ENCODE measurements around the gene DNMBP. TPM values are rescaled to one million over a fixed set of nuclear protein-coding genes. Genes with fewer than 3 reads are reported as not detected.

The DNMBP gene
- total RNA-seq, 5 donors from 2014 or later (not counting 1 experiment from before 2014, with no cell fraction given), result 4.4 to 5.8 (median 4.6) TPM

- H3K36me3 Mint-ChIP-seq, result peaks cover 16% of the 10 kb centered on the region
- DNase-seq (no peak), ATAC-seq (replicated peaks in 1 of 4) (no peak)
- no peak overlapping the region for H3K27ac ChIP-seq (ENCODE audit: low read length)
- no peaks in the 10 kb centered on the region for H3K27me3 Mint-ChIP-seq
- H3K4me1 Mint-ChIP-seq, result peaks cover 0 to 4% (median 0%) of the 10 kb centered on the region in 3 donors
- no peaks in the 10 kb centered on the region for H3K4me1 ChIP-seq (ENCODE audit: control insufficient read depth in 1 of 2, extremely low read depth in 1 of 2, insufficient read depth in 2 of 2, low read length in 2 of 2)
- ChIA-PET CTCF (interaction anchor here in 1 of 2 donors (0.6 kb wide), 1 partner anchor 121 kb away, joined by 3 read pairs; no protein-coding TSS in a partner anchor), POLR2A (no interaction called here)
- no peaks in the 10 kb centered on the region for H3K27me3 ChIP-seq (replicated peaks in 1 of 2; ENCODE audit: control insufficient read depth in 2 of 2, extremely low read depth in 1 of 2, insufficient read depth in 2 of 2, low read length in 1 of 2)
- no peaks in the 10 kb centered on the region for H3K9me3 Mint-ChIP-seq
- H3K9me3 ChIP-seq, result no peaks in the 10 kb centered on the region
- H3K27ac Mint-ChIP-seq, result no peak overlapping the region
- no peaks in the 10 kb centered on the region for H3K36me3 ChIP-seq (ENCODE audit: control insufficient read depth in 2 of 2, extremely low read depth in 1 of 2, insufficient read depth in 1 of 2, low read length in 1 of 2)
- WGBS (ENCODE audit: insufficient coverage), result 100% methylated on average over 3 of the region's 3 CpGs
- no peak overlapping the region for H3K4me3 Mint-ChIP-seq
- no peak overlapping the region for H3K4me3 ChIP-seq (ENCODE audit: control insufficient read depth in 1 of 2, extremely low read depth in 1 of 2, low read length in 1 of 2)
Observed at GRCh38 chr10:99924451-99925255, 85.1 kb downstream of the DNMBP start.

- H3K4me1 Mint-ChIP-seq, result peaks cover 0 to 4% (median 0%) of the 10 kb centered on the region in 3 donors
- H3K27me3 Mint-ChIP-seq, result no peaks in the 10 kb centered on the region
- Histone ChIP-seq H3K27ac (ENCODE audit: low read length) (no peak overlapping the region), H3K4me1 (ENCODE audit: control insufficient read depth in 1 of 2, extremely low read depth in 1 of 2, insufficient read depth in 2 of 2, low read length in 2 of 2) (no peaks in the 10 kb centered on the region), H3K36me3 (ENCODE audit: control insufficient read depth in 2 of 2, extremely low read depth in 1 of 2, insufficient read depth in 1 of 2, low read length in 1 of 2) (no peaks in the 10 kb centered on the region), H3K4me3 (ENCODE audit: control insufficient read depth in 1 of 2, extremely low read depth in 1 of 2, low read length in 1 of 2) (no peak overlapping the region), H3K27me3 (replicated peaks in 1 of 2; ENCODE audit: control insufficient read depth in 2 of 2, extremely low read depth in 1 of 2, insufficient read depth in 2 of 2, low read length in 1 of 2) (no peaks in the 10 kb centered on the region), H3K9me3 (no peaks in the 10 kb centered on the region)
- H3K4me3 Mint-ChIP-seq, result no peak overlapping the region
- H3K36me3 Mint-ChIP-seq, result peaks cover 12% of the 10 kb centered on the region
- H3K27ac Mint-ChIP-seq, result no peak overlapping the region
- WGBS (ENCODE audit: insufficient coverage), result no CpG with 5 or more reads among the region's 2 CpGs
- no peak for ATAC-seq (replicated peaks in 1 of 4)
- ChIA-PET CTCF (interaction anchor here (0.6 kb wide), 2 partner anchors 126 to 173 kb away, joined by 3 to 4 read pairs; no protein-coding TSS in a partner anchor), POLR2A (interaction anchor here in 1 of 2 donors (0.6 kb wide), 1 partner anchor 256 kb away, joined by 3 read pairs; no protein-coding TSS in a partner anchor)
- no peaks in the 10 kb centered on the region for H3K9me3 Mint-ChIP-seq
- no peak for DNase-seq
Observed at GRCh38 chr10:99921948-99922347, 87.8 kb downstream of the DNMBP start.

- no peak overlapping the region for H3K27ac Mint-ChIP-seq
- no peaks in the 10 kb centered on the region for H3K27me3 Mint-ChIP-seq
- Histone ChIP-seq H3K9me3 (no peaks in the 10 kb centered on the region), H3K4me1 (ENCODE audit: control insufficient read depth in 1 of 2, extremely low read depth in 1 of 2, insufficient read depth in 2 of 2, low read length in 2 of 2) (no peaks in the 10 kb centered on the region), H3K27ac (ENCODE audit: low read length) (no peak overlapping the region), H3K27me3 (replicated peaks in 1 of 2; ENCODE audit: control insufficient read depth in 2 of 2, extremely low read depth in 1 of 2, insufficient read depth in 2 of 2, low read length in 1 of 2) (no peaks in the 10 kb centered on the region), H3K36me3 (ENCODE audit: control insufficient read depth in 2 of 2, extremely low read depth in 1 of 2, insufficient read depth in 1 of 2, low read length in 1 of 2) (peaks cover 0 to 3% of the 10 kb centered on the region in 2 donors), H3K4me3 (ENCODE audit: control insufficient read depth in 1 of 2, extremely low read depth in 1 of 2, low read length in 1 of 2) (no peak overlapping the region)
- CTCF ChIA-PET, result interaction anchor here in 1 of 2 donors (1.3 kb wide), 1 partner anchor 11 kb away, joined by 3 read pairs; no protein-coding TSS in a partner anchor
- ATAC-seq (replicated peaks in 1 of 4) (no peak), DNase-seq (no peak)
- H3K4me3 Mint-ChIP-seq, result no peak overlapping the region
- no peaks in the 10 kb centered on the region for H3K9me3 Mint-ChIP-seq
- 91% methylated on average over 3 of the region's 4 CpGs for WGBS (ENCODE audit: insufficient coverage)
- peaks cover 12% of the 10 kb centered on the region for H3K36me3 Mint-ChIP-seq
- POLR2A ChIA-PET, result interaction anchor here in 1 of 2 donors (0.7 kb wide), 1 partner anchor 213 kb away, joined by 3 read pairs; no protein-coding TSS in a partner anchor
- peaks cover 0 to 4% (median 0%) of the 10 kb centered on the region in 3 donors for H3K4me1 Mint-ChIP-seq
Observed at GRCh38 chr10:99920901-99921300, 88.8 kb downstream of the DNMBP start.

- ATAC-seq (replicated peaks in 1 of 4) (no peak), DNase-seq (no peak)
- CTCF ChIA-PET, result interaction anchor here in 1 of 2 donors (1.3 kb wide), 1 partner anchor 11 kb away, joined by 3 read pairs; no protein-coding TSS in a partner anchor
- H3K27me3 Mint-ChIP-seq, result no peaks in the 10 kb centered on the region
- no peak overlapping the region for H3K27ac ChIP-seq (ENCODE audit: low read length)
- no peaks in the 10 kb centered on the region for H3K9me3 Mint-ChIP-seq
- no peak overlapping the region for H3K27ac Mint-ChIP-seq
- no peak overlapping the region for H3K4me3 Mint-ChIP-seq
- no peaks in the 10 kb centered on the region for H3K9me3 ChIP-seq
- peaks cover 15% of the 10 kb centered on the region for H3K36me3 Mint-ChIP-seq
- H3K4me1 Mint-ChIP-seq, result peaks cover 0 to 4% (median 0%) of the 10 kb centered on the region in 3 donors
- peaks cover 0 to 3% of the 10 kb centered on the region in 2 donors for H3K36me3 ChIP-seq (ENCODE audit: control insufficient read depth in 2 of 2, extremely low read depth in 1 of 2, insufficient read depth in 1 of 2, low read length in 1 of 2)
- H3K4me1 ChIP-seq (ENCODE audit: control insufficient read depth in 1 of 2, extremely low read depth in 1 of 2, insufficient read depth in 2 of 2, low read length in 2 of 2), result no peaks in the 10 kb centered on the region
- H3K27me3 ChIP-seq (replicated peaks in 1 of 2; ENCODE audit: control insufficient read depth in 2 of 2, extremely low read depth in 1 of 2, insufficient read depth in 2 of 2, low read length in 1 of 2), result no peaks in the 10 kb centered on the region
- POLR2A ChIA-PET, result interaction anchor here in 1 of 2 donors (0.7 kb wide), 1 partner anchor 213 kb away, joined by 3 read pairs; no protein-coding TSS in a partner anchor
- no peak overlapping the region for H3K4me3 ChIP-seq (ENCODE audit: control insufficient read depth in 1 of 2, extremely low read depth in 1 of 2, low read length in 1 of 2)
- 100% methylated on average over 4 of the region's 5 CpGs for WGBS (ENCODE audit: insufficient coverage)
Observed at GRCh38 chr10:99920486-99920885, 89.3 kb downstream of the DNMBP start.

- no peak overlapping the region for H3K4me3 ChIP-seq (ENCODE audit: control insufficient read depth in 1 of 2, extremely low read depth in 1 of 2, low read length in 1 of 2)
- POLR2A ChIA-PET, result no interaction called here
- peaks cover 0 to 3% of the 10 kb centered on the region in 2 donors for H3K36me3 ChIP-seq (ENCODE audit: control insufficient read depth in 2 of 2, extremely low read depth in 1 of 2, insufficient read depth in 1 of 2, low read length in 1 of 2)
- no peaks in the 10 kb centered on the region for H3K9me3 ChIP-seq
- no peaks in the 10 kb centered on the region for H3K27me3 ChIP-seq (replicated peaks in 1 of 2; ENCODE audit: control insufficient read depth in 2 of 2, extremely low read depth in 1 of 2, insufficient read depth in 2 of 2, low read length in 1 of 2)
- DNase-seq (no peak), ATAC-seq (replicated peaks in 1 of 4) (no peak)
- Mint-ChIP-seq H3K36me3 (peaks cover 10% of the 10 kb centered on the region), H3K9me3 (no peaks in the 10 kb centered on the region), H3K27me3 (no peaks in the 10 kb centered on the region), H3K4me1 (no peaks in the 10 kb centered on the region), H3K4me3 (no peak overlapping the region), H3K27ac (no peak overlapping the region)
- 67% methylated on average over 2 of the region's 10 CpGs for WGBS (ENCODE audit: insufficient coverage)
- CTCF ChIA-PET, result interaction anchor here (0.6 to 1.1 kb wide), 3 partner anchors 19 to 59 kb away, joined by 3 read pairs; no protein-coding TSS in a partner anchor
- H3K4me1 ChIP-seq (ENCODE audit: control insufficient read depth in 1 of 2, extremely low read depth in 1 of 2, insufficient read depth in 2 of 2, low read length in 2 of 2), result no peaks in the 10 kb centered on the region
- no peak overlapping the region for H3K27ac ChIP-seq (ENCODE audit: low read length)
Observed at GRCh38 chr10:99917963-99918825, 91.6 kb downstream of the DNMBP start.

GRCh38 chr10:99916776-99917175 lies 93.0 kb downstream of the DNMBP start:
- H3K4me1 Mint-ChIP-seq, result no peaks in the 10 kb centered on the region
- H3K4me1 ChIP-seq (ENCODE audit: control insufficient read depth in 1 of 2, extremely low read depth in 1 of 2, insufficient read depth in 2 of 2, low read length in 2 of 2), result no peaks in the 10 kb centered on the region
- H3K27me3 Mint-ChIP-seq, result no peaks in the 10 kb centered on the region
- H3K27ac ChIP-seq (ENCODE audit: low read length), result no peak overlapping the region
- H3K9me3 Mint-ChIP-seq, result no peaks in the 10 kb centered on the region
- no peaks in the 10 kb centered on the region for H3K9me3 ChIP-seq
- DNase-seq, result no peak
- peaks cover 3% of the 10 kb centered on the region for H3K36me3 Mint-ChIP-seq
- POLR2A ChIA-PET, result no interaction called here
- 100% methylated on average over 3 of the region's 5 CpGs for WGBS (ENCODE audit: insufficient coverage)
- ATAC-seq (replicated peaks in 1 of 4), result no peak
- no peak overlapping the region for H3K27ac Mint-ChIP-seq
- no peak overlapping the region for H3K4me3 Mint-ChIP-seq
- H3K4me3 ChIP-seq (ENCODE audit: control insufficient read depth in 1 of 2, extremely low read depth in 1 of 2, low read length in 1 of 2), result no peak overlapping the region
- CTCF ChIA-PET, result no interaction called here
- no peaks in the 10 kb centered on the region for H3K27me3 ChIP-seq (replicated peaks in 1 of 2; ENCODE audit: control insufficient read depth in 2 of 2, extremely low read depth in 1 of 2, insufficient read depth in 2 of 2, low read length in 1 of 2)
- peaks cover 0 to 3% of the 10 kb centered on the region in 2 donors for H3K36me3 ChIP-seq (ENCODE audit: control insufficient read depth in 2 of 2, extremely low read depth in 1 of 2, insufficient read depth in 1 of 2, low read length in 1 of 2)

All from T-cell (primary cell).